Chondrocyte (in vitro differentiated cells): ENCODE measurements around the gene SBK2. TPM values are rescaled to one million over a fixed set of nuclear protein-coding genes. Genes with fewer than 3 reads are reported as not detected.

Source experiments
- DNase-seq: peaks from one replicate; pipeline ENCODE4 v3.0.0; 2021; ENCODE audit warnings: mixed read lengths, low spot score
- H3K27ac Mint-ChIP-seq: one replicate; pipeline ENCODE4 v1.8.0; 2021; ENCODE audit warnings: mild to moderate bottlenecking, moderate library complexity, mixed read lengths; ENCODE audit not compliant: unreplicated experiment
- H3K27me3 Mint-ChIP-seq: 2 replicates; pipeline ENCODE4 v1.8.0; 2021; ENCODE audit warnings: low read depth, mixed read lengths
- H3K36me3 Mint-ChIP-seq: 2 replicates; pipeline ENCODE4 v1.8.0; 2021; ENCODE audit warnings: low read depth, mixed read lengths
- H3K4me1 Mint-ChIP-seq: 2 replicates; pipeline ENCODE4 v1.8.0; 2021; ENCODE audit warnings: low read depth, mild to moderate bottlenecking, mixed read lengths
- H3K4me3 Mint-ChIP-seq: one replicate; pipeline ENCODE4 v1.8.0; 2021; ENCODE audit warnings: mild to moderate bottlenecking, moderate library complexity, mixed read lengths; ENCODE audit not compliant: unreplicated experiment
- H3K9me3 Mint-ChIP-seq: 2 replicates; pipeline ENCODE4 v1.8.0; 2021; ENCODE audit warnings: low read depth, mixed read lengths
- total RNA-seq: library from RNA; stranded (reverse); gene quantifications from 3 replicates; pipeline ENCODE4 v1.2.1, GENCODE V29; 2021
- TF ChIP-seq, protein P1 (sequence below): fragments of 200-600 bp; sonication (generic); IDR thresholded peaks from 2 replicates; pipeline ENCODE4 v1.5.0; 2021; ENCODE audit warnings: antibody characterized with exemption, mild to moderate bottlenecking, moderate library complexity

SBK2 gene
- total RNA-seq, 1 donor from 2014 or later: not detected

DNA sequence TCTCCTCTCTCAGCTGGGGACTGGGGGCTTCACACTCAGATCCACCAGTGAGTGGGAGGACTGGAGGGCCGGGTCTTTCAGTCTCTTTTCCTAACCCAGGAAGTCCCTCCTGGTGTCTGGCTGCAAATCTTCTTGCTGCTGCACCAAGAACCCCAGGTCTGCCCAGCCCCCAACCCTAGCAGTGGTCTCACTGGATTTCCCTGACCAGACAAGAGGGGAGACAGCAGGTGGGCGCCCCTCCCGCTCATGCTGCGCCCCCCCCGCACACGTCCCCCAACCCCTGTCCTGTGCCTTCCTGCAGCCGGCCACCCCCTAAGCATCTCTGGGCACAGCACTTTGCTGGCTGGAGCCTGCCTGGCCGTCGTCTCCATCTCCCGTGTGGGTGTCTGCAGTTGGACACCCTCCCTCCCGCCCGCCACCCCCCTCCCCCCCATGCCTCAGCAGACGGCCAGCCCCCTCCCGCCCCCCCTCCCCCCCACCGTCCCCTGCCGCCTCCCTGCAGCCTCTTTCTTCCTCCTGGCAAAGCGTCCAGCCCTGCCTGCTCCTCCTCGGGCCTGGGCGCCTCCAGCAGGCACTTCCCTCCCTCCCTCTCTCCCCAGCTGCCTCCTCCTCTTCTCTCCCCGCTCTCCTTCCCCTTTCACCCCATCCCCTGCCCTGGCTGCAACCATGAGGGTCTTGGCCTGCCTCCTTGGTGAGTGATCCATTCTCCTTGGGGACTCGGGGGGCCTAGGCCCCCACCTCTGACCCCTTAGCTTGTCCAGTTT lies 48.8 kb downstream of the SBK2 start, which contains the start of gene SSC5D:
TSS of gene SSC5D (plus strand) at position 513 of the 764 bp plus-strand sequence. CDS start at position 667, 154 bp downstream.
- TF ChIP-seq, protein P1, sequence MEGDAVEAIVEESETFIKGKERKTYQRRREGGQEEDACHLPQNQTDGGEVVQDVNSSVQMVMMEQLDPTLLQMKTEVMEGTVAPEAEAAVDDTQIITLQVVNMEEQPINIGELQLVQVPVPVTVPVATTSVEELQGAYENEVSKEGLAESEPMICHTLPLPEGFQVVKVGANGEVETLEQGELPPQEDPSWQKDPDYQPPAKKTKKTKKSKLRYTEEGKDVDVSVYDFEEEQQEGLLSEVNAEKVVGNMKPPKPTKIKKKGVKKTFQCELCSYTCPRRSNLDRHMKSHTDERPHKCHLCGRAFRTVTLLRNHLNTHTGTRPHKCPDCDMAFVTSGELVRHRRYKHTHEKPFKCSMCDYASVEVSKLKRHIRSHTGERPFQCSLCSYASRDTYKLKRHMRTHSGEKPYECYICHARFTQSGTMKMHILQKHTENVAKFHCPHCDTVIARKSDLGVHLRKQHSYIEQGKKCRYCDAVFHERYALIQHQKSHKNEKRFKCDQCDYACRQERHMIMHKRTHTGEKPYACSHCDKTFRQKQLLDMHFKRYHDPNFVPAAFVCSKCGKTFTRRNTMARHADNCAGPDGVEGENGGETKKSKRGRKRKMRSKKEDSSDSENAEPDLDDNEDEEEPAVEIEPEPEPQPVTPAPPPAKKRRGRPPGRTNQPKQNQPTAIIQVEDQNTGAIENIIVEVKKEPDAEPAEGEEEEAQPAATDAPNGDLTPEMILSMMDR: no peak
- peaks cover 1% of the 10 kb centered on the region for H3K36me3 Mint-ChIP-seq
- H3K27me3 Mint-ChIP-seq: no peaks in the 10 kb centered on the region
- H3K4me1 Mint-ChIP-seq: peaks cover 33% of the 10 kb centered on the region
- H3K9me3 Mint-ChIP-seq: no peaks in the 10 kb centered on the region
- H3K4me3 Mint-ChIP-seq: peak within 1 kb of the TSS; percentile 74
- DNase-seq: no peak
- H3K27ac Mint-ChIP-seq: peak within 1 kb of the TSS; percentile 99

GRCh38 chr19:55486971-55487923 lies 49.7 kb downstream of the SBK2 start:
- peak overlapping the region; percentile 99 for H3K27ac Mint-ChIP-seq
- H3K4me3 Mint-ChIP-seq: peak overlapping the region; percentile 64
- H3K4me1 Mint-ChIP-seq: peaks cover 31% of the 10 kb centered on the region
- no peak for DNase-seq
- peaks cover 1% of the 10 kb centered on the region for H3K36me3 Mint-ChIP-seq
- TF ChIP-seq, protein P1: no peak
- H3K27me3 Mint-ChIP-seq: no peaks in the 10 kb centered on the region
- no peaks in the 10 kb centered on the region for H3K9me3 Mint-ChIP-seq

DNA sequence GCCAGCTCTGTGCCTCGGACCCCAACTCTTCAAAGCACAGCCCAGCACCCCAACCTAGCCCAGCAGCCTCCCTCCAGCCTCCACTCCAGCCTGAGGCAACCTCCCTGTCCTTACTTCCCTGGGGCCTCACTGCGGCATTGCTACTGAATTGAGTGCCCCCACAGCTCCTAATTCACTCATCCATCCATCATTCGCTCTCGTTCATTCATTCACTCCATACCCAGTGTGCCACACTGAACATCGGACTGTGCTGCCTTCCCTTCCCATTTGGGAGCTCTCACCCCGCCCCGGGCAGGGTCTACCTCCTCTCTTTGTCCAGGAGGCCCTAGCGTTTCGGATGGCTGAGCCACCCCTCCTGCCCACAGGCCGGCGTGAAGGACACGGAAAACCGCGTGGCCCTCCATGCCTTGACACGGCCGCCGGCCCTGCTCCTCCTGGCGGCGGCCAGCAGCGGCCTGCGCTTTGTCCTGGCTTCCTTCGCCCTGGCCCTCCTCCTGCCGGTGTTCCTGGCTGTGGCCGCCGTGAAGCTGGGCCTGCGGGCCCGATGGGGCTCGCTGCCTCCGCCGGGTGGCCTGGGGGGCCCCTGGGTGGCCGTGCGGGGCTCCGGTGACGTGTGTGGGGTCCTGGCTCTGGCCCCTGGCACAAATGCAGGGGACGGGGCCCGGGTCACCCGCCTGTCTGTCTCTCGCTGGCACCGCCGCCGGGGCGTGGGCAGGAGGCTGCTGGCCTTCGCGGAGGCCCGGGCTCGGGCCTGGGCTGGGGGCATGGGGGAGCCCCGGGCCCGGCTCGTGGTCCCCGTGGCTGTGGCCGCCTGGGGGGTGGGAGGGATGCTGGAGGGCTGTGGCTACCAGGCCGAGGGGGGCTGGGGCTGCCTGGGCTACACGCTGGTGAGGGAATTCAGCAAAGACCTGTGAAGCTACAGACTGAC lies 50.6 kb downstream of the SBK2 start:
- Mint-ChIP-seq H3K27me3 (no peaks in the 10 kb centered on the region), H3K36me3 (no peaks in the 10 kb centered on the region), H3K9me3 (no peaks in the 10 kb centered on the region), H3K4me1 (peaks cover 28% of the 10 kb centered on the region), H3K27ac (peak overlapping the region; percentile 99), H3K4me3 (peak overlapping the region; percentile 68)
- DNase-seq: no peak
- TF ChIP-seq, protein P1: peak; percentile 42

- Mint-ChIP-seq H3K4me3 (peak overlapping the region; percentile 68), H3K27me3 (no peaks in the 10 kb centered on the region), H3K9me3 (no peaks in the 10 kb centered on the region), H3K36me3 (no peaks in the 10 kb centered on the region), H3K27ac (peak overlapping the region; percentile 91), H3K4me1 (peaks cover 28% of the 10 kb centered on the region)
- TF ChIP-seq, protein P1: no peak
- DNase-seq: no peak
Measured at GRCh38 chr19:55485439-55486011, 51.4 kb downstream of the SBK2 start.
